ENCODE results near the gene QSOX2. TPM values are rescaled to one million over a fixed set of nuclear protein-coding genes. Genes with fewer than 3 reads are reported as not detected.

QSOX2 gene
- total RNA-seq, 1 donor from 2014 or later: 20.7 TPM

DNA sequence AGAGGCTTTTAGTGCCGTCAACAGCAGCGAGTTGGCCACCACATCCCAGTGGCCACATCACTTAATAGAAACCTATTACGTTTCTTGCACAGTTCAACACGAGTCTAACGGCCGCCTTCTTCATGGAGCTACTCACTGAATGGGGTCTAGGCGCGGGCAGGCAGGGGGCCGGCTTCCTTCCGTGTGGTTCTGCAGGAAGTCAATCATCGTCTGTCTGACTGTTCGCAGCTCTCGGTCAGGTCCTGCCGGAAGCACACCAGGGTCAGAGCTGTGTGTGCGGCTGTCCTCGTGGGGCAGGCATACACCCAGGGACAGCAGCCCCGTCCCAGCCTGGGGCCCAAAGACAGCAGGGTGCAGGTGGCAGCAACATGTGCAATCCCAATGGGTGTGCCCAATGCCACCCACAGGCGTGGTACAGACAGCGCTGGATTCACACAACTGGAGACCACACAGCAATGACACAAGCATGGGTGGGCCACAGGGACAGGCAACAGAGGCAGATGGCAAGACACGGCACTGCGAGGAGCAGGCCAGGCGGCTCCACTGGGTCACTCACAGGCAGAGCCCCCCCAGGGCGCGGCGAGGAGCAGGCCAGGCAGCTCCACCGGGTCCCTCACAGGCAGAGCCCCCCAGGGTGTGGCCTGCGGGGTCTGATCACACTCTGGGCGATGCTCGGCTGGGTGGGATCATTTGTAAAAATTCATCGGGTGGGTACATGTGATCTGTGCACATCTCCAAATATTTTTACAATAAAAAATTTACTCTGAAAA lies 21.6 kb downstream of the QSOX2 start:
- DNase-seq (ENCODE audit: low read depth): no peak

DNA sequence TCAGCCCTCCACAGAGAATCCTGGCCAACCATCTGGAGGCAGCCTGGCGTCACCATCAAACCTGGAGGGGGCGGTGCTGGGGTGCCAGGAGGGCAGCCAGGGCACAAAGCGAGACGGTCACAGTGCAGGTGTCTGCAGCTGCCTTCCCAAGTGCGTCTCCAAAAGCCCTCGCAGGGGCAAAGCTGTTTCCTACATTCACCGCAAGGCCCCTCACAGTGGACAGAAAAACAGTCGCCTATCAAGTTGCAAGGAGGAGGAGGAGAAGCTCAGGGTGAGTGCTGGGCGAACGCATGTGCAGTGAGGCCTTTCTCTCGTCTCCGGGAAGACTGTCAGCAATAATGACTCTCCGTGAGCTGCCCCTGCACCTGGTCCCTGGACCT lies 22.7 kb downstream of the QSOX2 start:
- DNase-seq (ENCODE audit: low read depth): no peak

DNA sequence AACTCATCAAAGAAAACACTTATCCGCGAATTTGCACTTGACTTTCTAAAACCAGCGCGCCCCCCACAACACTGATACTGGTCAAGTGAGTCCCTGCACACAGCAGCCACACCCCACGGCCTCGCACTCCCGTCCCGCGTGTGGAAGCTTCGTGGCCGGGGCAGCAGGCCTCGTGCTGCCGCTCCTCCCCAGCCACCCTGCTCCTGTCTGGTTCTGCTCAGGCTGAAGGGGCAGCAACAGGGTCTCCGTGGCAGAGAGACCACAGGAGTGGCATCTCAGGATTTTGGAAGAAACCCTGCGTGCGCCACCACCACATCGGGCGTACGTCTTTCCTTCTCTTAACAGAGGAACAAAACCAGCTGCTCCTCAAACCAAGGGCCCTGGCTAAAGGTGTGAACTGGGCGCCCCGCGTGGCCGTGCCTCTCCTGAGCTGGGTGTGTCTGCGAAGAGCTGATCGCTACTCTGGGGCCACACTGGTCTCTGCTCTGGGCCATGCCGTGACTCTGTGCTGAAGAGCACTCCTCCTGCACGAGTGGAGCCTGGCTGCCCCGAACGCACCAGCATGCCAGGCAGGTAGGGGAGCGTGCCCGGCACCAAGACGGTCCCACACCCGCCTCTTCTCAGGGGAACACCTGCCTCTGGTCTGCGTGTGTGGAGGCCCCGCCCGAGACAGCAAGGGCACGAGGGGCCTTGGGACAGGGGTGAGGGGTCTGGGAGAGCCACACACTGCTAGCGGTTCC lies 23.3 kb downstream of the QSOX2 start:
- DNase-seq (ENCODE audit: low read depth): no peak

DNA sequence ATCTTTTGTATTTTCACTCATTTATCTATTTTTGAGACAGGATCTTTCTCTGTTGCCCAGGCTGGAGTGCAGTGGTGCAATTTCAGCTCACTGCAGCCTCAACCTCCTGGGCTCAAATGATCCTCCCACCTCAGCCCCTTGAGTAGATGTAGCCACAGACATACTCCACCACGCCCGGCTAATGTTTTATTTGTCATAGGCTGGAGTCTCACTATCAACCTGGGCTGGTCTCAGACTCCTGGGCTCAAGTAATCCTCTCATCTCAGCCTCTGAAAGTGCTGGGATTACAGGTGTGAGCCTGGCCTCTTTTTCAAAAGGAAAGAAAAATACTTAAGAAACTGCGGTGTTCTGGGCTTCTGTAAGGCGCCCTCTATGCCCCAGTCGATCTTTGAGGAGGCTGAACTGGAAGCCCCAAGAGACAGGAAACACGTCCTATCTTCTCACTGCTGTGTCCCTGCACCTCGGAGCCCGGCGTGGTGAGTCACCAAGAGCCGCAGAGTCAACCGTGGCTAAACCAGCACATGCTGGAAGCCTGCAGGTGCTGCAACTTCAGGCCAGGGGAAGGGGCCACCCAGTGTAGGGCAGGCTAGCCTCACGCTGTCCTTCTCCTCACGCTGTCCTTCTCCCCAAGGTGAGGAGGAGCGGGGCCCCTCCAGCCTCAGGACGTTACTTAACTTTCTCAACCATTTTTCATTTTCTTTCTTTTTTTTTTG lies 25.4 kb downstream of the QSOX2 start:
- peak; percentile 34 for DNase-seq (ENCODE audit: low read depth)

DNA sequence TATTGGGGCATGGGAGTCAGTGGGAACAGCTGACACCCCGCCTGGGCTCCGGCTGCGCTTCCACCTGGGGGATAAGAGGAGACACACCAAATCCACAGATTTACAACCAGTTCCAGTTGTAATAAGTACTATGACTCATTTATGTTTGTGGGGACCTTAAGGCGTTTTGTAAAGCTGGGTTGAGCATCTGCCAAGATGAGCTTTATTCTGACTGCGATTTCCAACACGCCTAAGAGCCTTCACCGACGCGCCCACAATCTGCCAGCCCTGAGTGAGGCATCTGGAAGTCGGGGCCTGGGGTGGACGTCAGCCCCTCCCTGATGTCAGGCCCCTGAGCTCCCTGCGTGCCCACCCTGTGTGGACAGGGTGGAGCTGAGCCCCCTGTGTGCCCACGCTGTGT lies 26.3 kb downstream of the QSOX2 start:
- DNase-seq (ENCODE audit: low read depth): no peak

- DNase-seq (ENCODE audit: low read depth): no peak
These were observed 26.9 kb downstream of the QSOX2 start for GRCh38 chr9:136218673-136219072.

DNA sequence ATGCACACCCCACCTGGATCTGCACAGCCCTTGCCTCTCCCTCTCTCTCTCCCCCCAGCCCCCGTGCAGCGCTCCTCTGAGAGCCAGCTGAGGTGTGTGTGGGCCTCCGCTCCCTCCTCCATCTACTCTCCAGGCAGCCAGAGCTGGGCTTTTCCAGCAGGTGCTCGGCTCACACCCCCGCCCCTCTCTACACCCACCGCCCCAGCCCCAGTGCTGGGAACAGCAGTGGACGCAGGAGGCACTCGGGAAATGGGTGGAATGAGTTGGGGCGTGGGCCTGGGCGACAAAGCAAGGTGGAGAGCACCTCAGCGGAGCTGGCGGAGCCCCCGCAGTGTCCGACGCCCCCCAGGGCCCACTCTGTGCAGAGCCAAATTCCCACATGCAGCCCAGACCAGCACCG lies 27.3 kb downstream of the QSOX2 start:
- no peak for DNase-seq (ENCODE audit: low read depth)

DNA sequence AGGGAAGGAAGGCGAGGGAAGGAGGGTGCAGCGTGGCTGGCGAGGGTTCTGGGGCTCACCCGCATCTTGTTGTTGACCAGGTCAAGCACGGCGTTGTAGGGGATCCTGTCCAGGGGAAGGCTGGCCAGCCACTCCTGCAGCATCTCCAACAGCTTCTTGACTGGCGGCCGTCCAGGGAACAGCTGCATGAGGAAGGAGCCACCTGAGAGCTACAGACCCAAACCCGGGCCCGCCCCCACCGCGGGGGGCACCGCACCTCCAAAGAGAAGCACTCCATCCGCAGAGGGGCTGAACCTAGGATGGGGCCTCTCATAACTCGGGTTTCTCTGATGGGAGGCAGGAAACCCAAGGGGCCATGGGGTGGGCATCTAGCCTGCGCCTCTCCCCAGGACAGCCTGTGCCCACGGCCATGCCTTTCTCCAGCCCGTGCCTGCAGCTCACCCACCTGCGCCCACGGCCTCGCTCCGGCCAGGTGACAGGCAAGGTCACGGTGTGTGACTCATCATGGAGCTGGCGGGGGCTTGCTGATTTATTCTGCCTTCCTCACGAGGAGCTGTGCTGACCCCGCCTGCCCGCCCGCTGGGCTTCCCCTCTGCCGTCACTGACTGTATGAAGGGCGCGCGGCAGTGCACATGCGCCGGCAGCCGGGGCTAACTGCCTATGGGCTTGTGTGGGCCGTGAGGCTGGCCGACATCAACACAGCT lies 28.9 kb downstream of the QSOX2 start:
- no peak for DNase-seq (ENCODE audit: low read depth)

DNA sequence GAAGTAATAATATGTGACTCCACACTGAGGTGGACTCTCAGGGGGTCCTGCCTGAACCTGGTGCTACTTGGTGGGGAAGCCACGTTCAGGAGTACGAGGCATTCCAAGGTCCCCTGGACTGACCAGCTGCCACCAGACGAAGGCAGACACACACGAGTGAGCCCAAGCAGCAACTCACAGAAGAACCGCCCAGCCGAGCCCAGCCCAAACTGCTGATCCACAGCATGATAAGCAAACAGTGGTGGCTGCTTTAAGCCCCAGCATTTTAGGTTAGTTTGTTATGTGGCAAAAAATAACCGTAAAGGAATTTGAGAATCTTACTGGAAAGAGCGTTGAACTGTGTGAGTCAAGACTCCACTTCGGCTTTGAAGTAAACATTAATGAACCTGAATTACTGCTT lies 31.9 kb downstream of the QSOX2 start:
- no peak for DNase-seq (ENCODE audit: low read depth)

DNA sequence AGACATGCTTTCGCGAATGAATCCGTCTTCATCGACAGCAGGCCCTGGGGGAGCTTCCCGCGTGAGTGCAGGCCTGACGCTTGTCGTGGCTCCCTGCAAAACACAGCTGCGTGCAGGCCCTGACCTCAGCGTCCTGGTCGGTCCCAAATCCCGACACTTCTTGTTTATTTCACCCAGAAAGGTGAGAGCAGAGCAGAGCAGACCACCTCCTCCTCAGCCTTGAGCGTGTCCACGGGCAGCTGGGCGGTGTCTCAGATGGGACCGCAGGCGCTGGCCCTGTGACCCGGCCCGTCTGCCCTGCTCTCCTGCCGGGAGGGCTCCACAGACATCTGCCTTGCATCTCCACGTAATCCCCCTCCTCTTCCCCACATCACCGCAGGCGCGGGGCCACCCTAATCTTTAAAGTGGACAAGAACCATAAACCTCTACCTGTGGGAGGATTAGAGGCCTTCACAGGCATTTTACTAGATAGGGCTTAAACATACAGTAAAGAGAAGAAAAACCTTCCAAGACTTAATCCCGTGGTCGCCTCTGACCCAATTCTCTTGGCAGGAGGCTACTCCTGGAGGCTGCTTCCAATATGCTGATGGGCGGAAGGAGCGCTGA lies 33.2 kb downstream of the QSOX2 start:
- no peak for DNase-seq (ENCODE audit: low read depth)

- DNase-seq (ENCODE audit: low read depth): peak; percentile 48
These were observed 33.9 kb downstream of the QSOX2 start for GRCh38 chr9:136211441-136212344.

- DNase-seq (ENCODE audit: low read depth): no peak
These were observed 34.6 kb downstream of the QSOX2 start for GRCh38 chr9:136211006-136211405.

DNA sequence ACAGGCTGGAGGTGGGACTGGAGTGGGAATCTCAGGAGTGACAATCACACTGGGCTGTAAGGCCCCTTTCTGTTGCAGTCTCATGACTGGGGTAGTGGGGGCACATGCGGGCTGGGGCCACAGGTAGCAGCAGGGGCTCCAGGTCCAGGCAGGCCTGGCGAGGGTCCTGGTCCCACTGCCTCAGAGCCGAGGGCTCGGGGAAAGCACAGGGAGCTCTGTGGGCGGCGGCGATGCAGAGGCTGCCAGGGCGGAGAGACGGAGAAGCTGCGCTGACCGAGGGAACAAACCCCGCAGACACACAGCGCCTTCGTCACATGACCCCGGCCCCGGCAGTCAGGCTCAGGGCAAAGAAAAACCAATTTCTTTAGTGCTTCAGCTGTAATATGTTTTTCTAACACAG lies 35.3 kb downstream of the QSOX2 start:
- no peak for DNase-seq (ENCODE audit: low read depth)

DNA sequence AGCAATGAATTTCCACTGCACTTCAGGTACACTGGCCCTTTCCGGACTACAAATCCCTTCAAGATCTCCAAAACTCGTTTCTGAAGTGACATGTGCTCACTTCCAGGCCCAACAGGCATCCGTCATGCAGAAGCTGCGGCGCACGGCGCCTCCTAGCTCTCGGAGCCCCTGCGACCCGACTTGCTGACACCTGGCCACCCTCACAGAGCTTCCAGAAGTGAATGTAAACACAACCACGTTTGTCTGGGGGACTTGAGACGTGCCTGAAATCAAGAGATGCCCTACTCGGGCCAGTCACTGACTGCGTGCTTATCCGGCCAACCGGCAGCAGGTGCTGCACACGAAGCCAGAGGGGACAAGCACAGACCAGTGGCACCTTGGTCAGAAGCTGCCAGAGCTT lies 35.8 kb downstream of the QSOX2 start:
- DNase-seq (ENCODE audit: low read depth): no peak

DNA sequence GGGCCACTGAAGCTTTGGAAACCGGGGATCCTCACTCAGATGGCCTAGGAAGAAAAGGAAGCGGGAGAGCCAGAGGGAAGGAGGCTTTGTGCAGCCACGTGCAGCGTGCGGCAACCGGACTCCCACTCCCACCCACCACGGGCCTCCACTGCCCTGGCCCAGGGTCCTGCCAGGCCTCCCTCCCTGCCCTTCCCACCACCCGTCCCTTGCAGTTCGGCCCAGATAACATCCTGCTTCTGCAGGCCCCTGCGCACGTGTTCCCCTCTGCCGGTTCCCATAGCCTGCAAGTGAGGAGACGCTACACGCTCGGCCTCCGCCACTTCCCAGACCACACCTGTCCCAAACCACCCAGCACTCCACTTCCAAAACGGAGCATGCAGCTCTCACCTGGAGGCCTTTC lies 36.4 kb downstream of the QSOX2 start:
- no peak for DNase-seq (ENCODE audit: low read depth)

DNA sequence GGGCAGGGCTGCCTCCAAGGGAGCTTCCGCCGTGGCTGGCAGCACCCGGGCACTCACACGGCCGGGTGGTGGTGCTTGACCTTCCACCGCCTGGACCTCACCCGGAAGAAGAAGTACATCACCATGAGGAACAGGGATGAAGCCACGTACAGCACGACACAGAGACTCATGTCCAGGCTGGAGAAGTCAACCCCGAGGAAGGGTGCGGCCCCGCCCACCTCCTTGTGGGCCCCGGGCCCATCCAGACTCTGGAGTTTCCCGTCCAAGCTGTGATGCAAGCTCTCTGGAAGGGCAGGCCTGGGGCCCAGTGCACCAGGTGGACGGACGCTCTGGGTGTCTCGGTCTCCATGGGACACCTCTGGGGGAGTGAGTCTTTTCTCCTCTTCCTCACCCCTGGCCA lies 36.9 kb downstream of the QSOX2 start:
- DNase-seq (ENCODE audit: low read depth): no peak

DNA sequence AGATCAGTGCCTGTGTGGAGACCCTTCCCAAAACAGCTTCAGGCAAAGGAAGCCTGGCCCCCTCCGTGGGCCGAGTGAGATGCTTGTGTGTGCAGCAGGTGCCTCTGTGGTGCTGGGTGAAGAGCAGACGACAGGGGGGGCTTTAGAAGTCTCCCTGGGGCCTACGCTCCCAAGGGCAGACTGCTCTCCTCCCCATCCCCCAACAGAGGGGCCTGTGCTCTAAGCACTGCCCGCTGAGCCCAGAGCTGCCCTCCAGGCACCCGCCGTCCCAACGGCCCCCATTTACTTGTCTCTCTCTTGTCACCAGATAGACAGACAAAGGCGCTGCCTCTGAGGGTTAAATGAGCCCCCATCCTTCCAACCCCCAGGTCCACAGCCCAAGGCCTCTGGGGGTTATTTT lies 38.0 kb downstream of the QSOX2 start:
- no peak for DNase-seq (ENCODE audit: low read depth)

GRCh38 chr9:136206602-136207275 lies 38.9 kb downstream of the QSOX2 start:
- DNase-seq (ENCODE audit: low read depth): peak; percentile 50

GRCh38 chr9:136205707-136205992 lies 40.0 kb downstream of the QSOX2 start:
- DNase-seq (ENCODE audit: low read depth): no peak

All from myocyte (in vitro differentiated cells).